GM12872 (cell line): Measurements from ENCODE around the gene KCTD3.

Experiments used
- CTCF ChIP-seq: IDR thresholded peaks from 3 replicates; pipeline ENCODE4 v1.5.1; 2011; ENCODE audit warnings: low read depth, mild to moderate bottlenecking, low read length, moderate library complexity; ENCODE audit not compliant: insufficient read depth

The KCTD3 gene

GRCh38 chr1:215608646-215609045, 41.5 kb downstream of the KCTD3 start:
- no peak for TF ChIP-seq CTCF

GRCh38 chr1:215612391-215612790, 45.3 kb downstream of the KCTD3 start:
- TF ChIP-seq CTCF: no peak

GRCh38 chr1:215617979-215618378, 50.9 kb downstream of the KCTD3 start:
- TF ChIP-seq CTCF: no peak

GRCh38 chr1:215623162-215623561, 56.1 kb downstream of the KCTD3 start:
- TF ChIP-seq CTCF: no peak

GRCh38 chr1:215625949-215626348, 58.8 kb downstream of the KCTD3 start:
- no peak for TF ChIP-seq CTCF

GRCh38 chr1:215631040-215631439, 63.9 kb downstream of the KCTD3 start:
- no peak for TF ChIP-seq CTCF

- TF ChIP-seq CTCF: no peak
Observed at GRCh38 chr1:215631489-215631888, 64.4 kb downstream of the KCTD3 start.

- no peak for TF ChIP-seq CTCF
Observed at GRCh38 chr1:215635827-215636226, 68.7 kb downstream of the KCTD3 start.
